ENCODE results near the gene ZSCAN10. TPM values are rescaled to one million over a fixed set of nuclear protein-coding genes. Genes with fewer than 3 reads are reported as not detected.
A peak's percentile ranks its signal among the peaks of the same experiment; 100 is the strongest.

ZSCAN10 gene
- total and polyA plus RNA-seq, 2 of the 13 experiments (the other 11 are each of a cell fraction or from before 2014, with no cell fraction given) = not detected

GRCh38 chr16:3065069-3065741, 33.9 kb downstream of the ZSCAN10 start, which contains the start of gene IL32 (continued):
- TF ChIP-seq ZHX2 (IDR thresholded peaks at IDR 0.05; ENCODE audit: low read depth) (no peak), ZHX2 (CRISPR knock-in tag; IDR thresholded peaks at IDR 0.05; ENCODE audit: borderline replicate concordance) (no peak), NCOR1 (IDR thresholded peaks at IDR 0.05; ENCODE audit: borderline replicate concordance, low read length) (peak; percentile 84), SUZ12 (IDR thresholded peaks at IDR 0.05; ENCODE audit: low read depth, low read length) (0 out of 2 replicates have a peak, but pooled peaks have one; percentile 3), ZNF18 (CRISPR knock-in tag; IDR thresholded peaks at IDR 0.05; ENCODE audit: insufficient replicate concordance) (peak; percentile 84), POGZ (CRISPR knock-in tag; IDR thresholded peaks at IDR 0.05) (no peak), HMGXB3 (CRISPR knock-in tag; IDR thresholded peaks at IDR 0.05; ENCODE audit: borderline replicate concordance) (peak; percentile 33), AFF4 (CRISPR knock-in tag; IDR thresholded peaks at IDR 0.05) (no peak), MYPOP (CRISPR knock-in tag; IDR thresholded peaks at IDR 0.05) (0 out of 2 replicates have a peak, but pooled peaks have one; percentile 10), RELA (CRISPR knock-in tag; IDR thresholded peaks at IDR 0.05) (peak; percentile 97)
